WTC11 (cell line): ENCODE results near the gene RARB. TPM values are rescaled to one million over a fixed set of nuclear protein-coding genes. Genes with fewer than 3 reads are reported as not detected.

Source experiments
- ATAC-seq: fragments of 200-7000 bp; cut with Tn5 transposase; 2 replicates; pipeline ENCODE4 v1.10.0; 2021; ENCODE audit warnings: mild to moderate bottlenecking, moderate library complexity
- CTCF ChIA-PET: fragments of 300-600 bp; sonication (Branson Sonifier 250); formaldehyde crosslinking; loops from one replicate; lab custom pipeline; 2021; ENCODE audit warnings: antibody characterized with exemption; lab: Charles Lee
- POLR2A ChIA-PET: fragments of 350-600 bp; sonication (Branson Sonifier 250); formaldehyde crosslinking; loops from one replicate; lab custom pipeline; 2021; ENCODE audit warnings: antibody characterized with exemption; lab: Charles Lee
- DNase-seq: peaks from one replicate; pipeline ENCODE4 v3.0.0; 2021; ENCODE audit warnings: low spot score
- H3K27ac Mint-ChIP-seq: 2 replicates; pipeline ENCODE4 v1.8.0; 2021; ENCODE audit warnings: mixed read lengths
- H3K27me3 Mint-ChIP-seq: 2 replicates; pipeline ENCODE4 v1.8.0; 2021; ENCODE audit warnings: low read depth, mild to moderate bottlenecking, moderate library complexity, mixed read lengths
- H3K36me3 Mint-ChIP-seq: 2 replicates; pipeline ENCODE4 v1.8.0; 2021; ENCODE audit warnings: mixed read lengths
- H3K4me1 Mint-ChIP-seq: 2 replicates; pipeline ENCODE4 v1.8.0; 2022; ENCODE audit warnings: mixed read lengths
- H3K4me3 Mint-ChIP-seq: 2 replicates; pipeline ENCODE4 v1.8.0; 2021; ENCODE audit warnings: mild to moderate bottlenecking, moderate library complexity, mixed read lengths
- H3K9me3 Mint-ChIP-seq: 2 replicates; pipeline ENCODE4 v1.8.0; 2021; ENCODE audit warnings: mixed read lengths
- ESRRA ChIP-seq: sonication (generic); formaldehyde crosslinking; IDR thresholded peaks from 2 replicates; pipeline ENCODE4 v1.8.1; 2022; ENCODE audit warnings: mild to moderate bottlenecking, missing genetic modification reagents, borderline replicate concordance
- ETV6 ChIP-seq: sonication (generic); formaldehyde crosslinking; IDR thresholded peaks from 2 replicates; pipeline ENCODE4 v1.8.1; 2022; ENCODE audit warnings: mild to moderate bottlenecking, missing genetic modification reagents
- FOXK1 ChIP-seq: sonication (generic); formaldehyde crosslinking; IDR thresholded peaks from 2 replicates; pipeline ENCODE4 v1.8.0; 2022; ENCODE audit warnings: mild to moderate bottlenecking, moderate library complexity, missing genetic modification reagents
- GTF2I ChIP-seq: fragments of 250-450 bp; sonication (Bioruptor Pico); conservative IDR thresholded peaks from 2 replicates; pipeline ENCODE4 v1.4.0; 2021; ENCODE audit warnings: mild to moderate bottlenecking
- IRF2 ChIP-seq: sonication (generic); formaldehyde crosslinking; IDR thresholded peaks from 2 replicates; pipeline ENCODE4 v1.8.0; 2022; ENCODE audit warnings: low read depth, missing genetic modification reagents, borderline replicate concordance
- JAZF1 ChIP-seq: fragments of 250-450 bp; sonication (Bioruptor Pico); IDR thresholded peaks from 2 replicates; pipeline ENCODE4 v1.9.0; 2021; ENCODE audit warnings: moderate library complexity, mild to moderate bottlenecking, inconsistent platforms
- MXD4 ChIP-seq: fragments of 250-450 bp; sonication (Bioruptor Pico); IDR thresholded peaks from 2 replicates; pipeline ENCODE4 v1.8.0; 2021; ENCODE audit warnings: mild to moderate bottlenecking, moderate library complexity, borderline replicate concordance
- MYBL2 ChIP-seq: sonication (generic); formaldehyde crosslinking; IDR thresholded peaks from 2 replicates; pipeline ENCODE4 v1.8.1; 2023; ENCODE audit warnings: mild to moderate bottlenecking, moderate library complexity, missing genetic modification reagents
- NFATC4 ChIP-seq: fragments of 250-450 bp; sonication (Bioruptor Pico); IDR thresholded peaks from 2 replicates; pipeline ENCODE4 v1.9.0; 2021; ENCODE audit warnings: mild to moderate bottlenecking
- NFYB ChIP-seq: sonication (generic); formaldehyde crosslinking; conservative IDR thresholded peaks from 2 replicates; pipeline ENCODE4 v1.8.0; 2022; ENCODE audit warnings: low read depth, missing genetic modification reagents
- NR2C2 ChIP-seq: sonication (generic); formaldehyde crosslinking; IDR thresholded peaks from 2 replicates; pipeline ENCODE4 v1.8.0; 2022; ENCODE audit warnings: mild to moderate bottlenecking, missing genetic modification reagents
- OVOL2 ChIP-seq: fragments of 250-450 bp; sonication (Bioruptor Pico); IDR thresholded peaks from 2 replicates; pipeline ENCODE4 v1.9.0; 2021; ENCODE audit warnings: mild to moderate bottlenecking, borderline replicate concordance
- TEAD1 ChIP-seq: sonication (generic); formaldehyde crosslinking; IDR thresholded peaks from 2 replicates; pipeline ENCODE4 v1.8.0; 2022; ENCODE audit warnings: mild to moderate bottlenecking, missing genetic modification reagents
- ZNF232 ChIP-seq: sonication (generic); formaldehyde crosslinking; IDR thresholded peaks from 2 replicates; pipeline ENCODE4 v1.8.0; 2022; ENCODE audit warnings: mild to moderate bottlenecking, missing genetic modification reagents
- total RNA-seq: library from RNA; stranded (reverse); gene quantifications from 3 replicates; pipeline ENCODE4 v1.2.3, GENCODE V29; 2021
- TF ChIP-seq, protein P1 (sequence below): sonication (generic); formaldehyde crosslinking; IDR thresholded peaks from 2 replicates; pipeline ENCODE4 v1.8.1; 2023; ENCODE audit warnings: mild to moderate bottlenecking, moderate library complexity, missing genetic modification reagents
- TF ChIP-seq, protein P2 (sequence below): sonication (generic); formaldehyde crosslinking; IDR thresholded peaks from 2 replicates; pipeline ENCODE4 v1.8.0; 2022; ENCODE audit warnings: mild to moderate bottlenecking, missing genetic modification reagents
- TF ChIP-seq, protein P3 (sequence below): sonication (generic); formaldehyde crosslinking; IDR thresholded peaks from 2 replicates; pipeline ENCODE4 v1.8.0; 2022; ENCODE audit warnings: missing genetic modification reagents
- TF ChIP-seq, protein P4 (sequence below): sonication (generic); formaldehyde crosslinking; IDR thresholded peaks from 2 replicates; pipeline ENCODE4 v1.8.1; 2023; ENCODE audit warnings: mild to moderate bottlenecking, missing genetic modification reagents, borderline replicate concordance
- TF ChIP-seq, protein P5 (sequence below): sonication (generic); formaldehyde crosslinking; IDR thresholded peaks from 2 replicates; pipeline ENCODE4 v1.8.1; 2023; ENCODE audit warnings: mild to moderate bottlenecking, missing genetic modification reagents, moderate library complexity
- TF ChIP-seq, protein P6 (sequence below): sonication (generic); formaldehyde crosslinking; conservative IDR thresholded peaks from 2 replicates; pipeline ENCODE4 v1.8.1; 2022; ENCODE audit warnings: mild to moderate bottlenecking, missing genetic modification reagents

Gene RARB
- total RNA-seq, 1 experiment from 2014 or later, result not detected

DNA sequence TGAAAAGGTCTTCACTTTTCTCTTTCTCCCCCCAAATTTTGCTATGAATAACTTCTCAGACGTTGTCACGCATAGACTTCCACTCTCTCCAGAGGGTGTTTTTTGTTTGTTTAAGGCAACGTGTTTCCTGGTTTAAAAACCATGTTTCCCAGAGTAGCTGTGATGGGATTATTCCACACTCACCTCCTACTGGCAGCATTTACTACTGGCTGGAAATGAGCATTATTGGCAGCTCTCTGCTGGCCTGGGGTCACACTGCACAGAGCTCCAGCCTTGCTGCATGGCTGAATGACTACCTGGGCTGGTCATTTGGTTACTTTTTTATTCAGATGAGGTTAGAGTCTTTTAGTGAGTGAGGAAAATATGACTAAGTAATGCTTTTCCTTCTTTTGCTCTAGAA, 65.2 kb downstream of the RARB start:
- ChIA-PET POLR2A (no interaction called here), CTCF (no interaction called here)
- H3K36me3 Mint-ChIP-seq, result no peaks in the 10 kb centered on the region
- no peak for TF ChIP-seq JAZF1 (CRISPR knock-in tag)
- no peak for TF ChIP-seq FOXK1 (CRISPR knock-in tag)
- TF ChIP-seq, protein P1, sequence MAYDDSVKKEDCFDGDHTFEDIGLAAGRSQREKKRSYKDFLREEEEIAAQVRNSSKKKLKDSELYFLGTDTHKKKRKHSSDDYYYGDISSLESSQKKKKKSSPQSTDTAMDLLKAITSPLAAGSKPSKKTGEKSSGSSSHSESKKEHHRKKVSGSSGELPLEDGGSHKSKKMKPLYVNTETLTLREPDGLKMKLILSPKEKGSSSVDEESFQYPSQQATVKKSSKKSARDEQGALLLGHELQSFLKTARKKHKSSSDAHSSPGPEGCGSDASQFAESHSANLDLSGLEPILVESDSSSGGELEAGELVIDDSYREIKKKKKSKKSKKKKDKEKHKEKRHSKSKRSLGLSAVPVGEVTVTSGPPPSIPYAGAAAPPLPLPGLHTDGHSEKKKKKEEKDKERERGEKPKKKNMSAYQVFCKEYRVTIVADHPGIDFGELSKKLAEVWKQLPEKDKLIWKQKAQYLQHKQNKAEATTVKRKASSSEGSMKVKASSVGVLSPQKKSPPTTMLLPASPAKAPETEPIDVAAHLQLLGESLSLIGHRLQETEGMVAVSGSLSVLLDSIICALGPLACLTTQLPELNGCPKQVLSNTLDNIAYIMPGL (CRISPR knock-in tag), result no peak
- TF ChIP-seq NFYB (CRISPR knock-in tag), result no peak
- TF ChIP-seq ZNF232 (CRISPR knock-in tag), result no peak
- no peak for TF ChIP-seq TEAD1 (CRISPR knock-in tag)
- no peak for TF ChIP-seq NR2C2 (CRISPR knock-in tag)
- no peak for TF ChIP-seq IRF2 (CRISPR knock-in tag)
- no peak for TF ChIP-seq MXD4
- no peak for TF ChIP-seq ETV6
- TF ChIP-seq, protein P2, sequence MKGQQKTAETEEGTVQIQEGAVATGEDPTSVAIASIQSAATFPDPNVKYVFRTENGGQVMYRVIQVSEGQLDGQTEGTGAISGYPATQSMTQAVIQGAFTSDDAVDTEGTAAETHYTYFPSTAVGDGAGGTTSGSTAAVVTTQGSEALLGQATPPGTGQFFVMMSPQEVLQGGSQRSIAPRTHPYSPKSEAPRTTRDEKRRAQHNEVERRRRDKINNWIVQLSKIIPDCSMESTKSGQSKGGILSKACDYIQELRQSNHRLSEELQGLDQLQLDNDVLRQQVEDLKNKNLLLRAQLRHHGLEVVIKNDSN (CRISPR knock-in tag), result no peak
- TF ChIP-seq, protein P3, sequence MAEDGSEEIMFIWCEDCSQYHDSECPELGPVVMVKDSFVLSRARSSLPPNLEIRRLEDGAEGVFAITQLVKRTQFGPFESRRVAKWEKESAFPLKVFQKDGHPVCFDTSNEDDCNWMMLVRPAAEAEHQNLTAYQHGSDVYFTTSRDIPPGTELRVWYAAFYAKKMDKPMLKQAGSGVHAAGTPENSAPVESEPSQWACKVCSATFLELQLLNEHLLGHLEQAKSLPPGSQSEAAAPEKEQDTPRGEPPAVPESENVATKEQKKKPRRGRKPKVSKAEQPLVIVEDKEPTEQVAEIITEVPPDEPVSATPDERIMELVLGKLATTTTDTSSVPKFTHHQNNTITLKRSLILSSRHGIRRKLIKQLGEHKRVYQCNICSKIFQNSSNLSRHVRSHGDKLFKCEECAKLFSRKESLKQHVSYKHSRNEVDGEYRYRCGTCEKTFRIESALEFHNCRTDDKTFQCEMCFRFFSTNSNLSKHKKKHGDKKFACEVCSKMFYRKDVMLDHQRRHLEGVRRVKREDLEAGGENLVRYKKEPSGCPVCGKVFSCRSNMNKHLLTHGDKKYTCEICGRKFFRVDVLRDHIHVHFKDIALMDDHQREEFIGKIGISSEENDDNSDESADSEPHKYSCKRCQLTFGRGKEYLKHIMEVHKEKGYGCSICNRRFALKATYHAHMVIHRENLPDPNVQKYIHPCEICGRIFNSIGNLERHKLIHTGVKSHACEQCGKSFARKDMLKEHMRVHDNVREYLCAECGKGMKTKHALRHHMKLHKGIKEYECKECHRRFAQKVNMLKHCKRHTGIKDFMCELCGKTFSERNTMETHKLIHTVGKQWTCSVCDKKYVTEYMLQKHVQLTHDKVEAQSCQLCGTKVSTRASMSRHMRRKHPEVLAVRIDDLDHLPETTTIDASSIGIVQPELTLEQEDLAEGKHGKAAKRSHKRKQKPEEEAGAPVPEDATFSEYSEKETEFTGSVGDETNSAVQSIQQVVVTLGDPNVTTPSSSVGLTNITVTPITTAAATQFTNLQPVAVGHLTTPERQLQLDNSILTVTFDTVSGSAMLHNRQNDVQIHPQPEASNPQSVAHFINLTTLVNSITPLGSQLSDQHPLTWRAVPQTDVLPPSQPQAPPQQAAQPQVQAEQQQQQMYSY, result no peak
- no peak for TF ChIP-seq MYBL2 (CRISPR knock-in tag)
- TF ChIP-seq NFATC4 (CRISPR knock-in tag), result no peak
- TF ChIP-seq ESRRA (CRISPR knock-in tag), result no peak
- TF ChIP-seq, protein P4, sequence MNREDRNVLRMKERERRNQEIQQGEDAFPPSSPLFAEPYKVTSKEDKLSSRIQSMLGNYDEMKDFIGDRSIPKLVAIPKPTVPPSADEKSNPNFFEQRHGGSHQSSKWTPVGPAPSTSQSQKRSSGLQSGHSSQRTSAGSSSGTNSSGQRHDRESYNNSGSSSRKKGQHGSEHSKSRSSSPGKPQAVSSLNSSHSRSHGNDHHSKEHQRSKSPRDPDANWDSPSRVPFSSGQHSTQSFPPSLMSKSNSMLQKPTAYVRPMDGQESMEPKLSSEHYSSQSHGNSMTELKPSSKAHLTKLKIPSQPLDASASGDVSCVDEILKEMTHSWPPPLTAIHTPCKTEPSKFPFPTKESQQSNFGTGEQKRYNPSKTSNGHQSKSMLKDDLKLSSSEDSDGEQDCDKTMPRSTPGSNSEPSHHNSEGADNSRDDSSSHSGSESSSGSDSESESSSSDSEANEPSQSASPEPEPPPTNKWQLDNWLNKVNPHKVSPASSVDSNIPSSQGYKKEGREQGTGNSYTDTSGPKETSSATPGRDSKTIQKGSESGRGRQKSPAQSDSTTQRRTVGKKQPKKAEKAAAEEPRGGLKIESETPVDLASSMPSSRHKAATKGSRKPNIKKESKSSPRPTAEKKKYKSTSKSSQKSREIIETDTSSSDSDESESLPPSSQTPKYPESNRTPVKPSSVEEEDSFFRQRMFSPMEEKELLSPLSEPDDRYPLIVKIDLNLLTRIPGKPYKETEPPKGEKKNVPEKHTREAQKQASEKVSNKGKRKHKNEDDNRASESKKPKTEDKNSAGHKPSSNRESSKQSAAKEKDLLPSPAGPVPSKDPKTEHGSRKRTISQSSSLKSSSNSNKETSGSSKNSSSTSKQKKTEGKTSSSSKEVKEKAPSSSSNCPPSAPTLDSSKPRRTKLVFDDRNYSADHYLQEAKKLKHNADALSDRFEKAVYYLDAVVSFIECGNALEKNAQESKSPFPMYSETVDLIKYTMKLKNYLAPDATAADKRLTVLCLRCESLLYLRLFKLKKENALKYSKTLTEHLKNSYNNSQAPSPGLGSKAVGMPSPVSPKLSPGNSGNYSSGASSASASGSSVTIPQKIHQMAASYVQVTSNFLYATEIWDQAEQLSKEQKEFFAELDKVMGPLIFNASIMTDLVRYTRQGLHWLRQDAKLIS, result no peak
- no peak for TF ChIP-seq OVOL2
- TF ChIP-seq GTF2I (CRISPR knock-in tag), result no peak
- TF ChIP-seq, protein P5, sequence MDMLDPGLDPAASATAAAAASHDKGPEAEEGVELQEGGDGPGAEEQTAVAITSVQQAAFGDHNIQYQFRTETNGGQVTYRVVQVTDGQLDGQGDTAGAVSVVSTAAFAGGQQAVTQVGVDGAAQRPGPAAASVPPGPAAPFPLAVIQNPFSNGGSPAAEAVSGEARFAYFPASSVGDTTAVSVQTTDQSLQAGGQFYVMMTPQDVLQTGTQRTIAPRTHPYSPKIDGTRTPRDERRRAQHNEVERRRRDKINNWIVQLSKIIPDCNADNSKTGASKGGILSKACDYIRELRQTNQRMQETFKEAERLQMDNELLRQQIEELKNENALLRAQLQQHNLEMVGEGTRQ (CRISPR knock-in tag), result no peak
- TF ChIP-seq, protein P6, sequence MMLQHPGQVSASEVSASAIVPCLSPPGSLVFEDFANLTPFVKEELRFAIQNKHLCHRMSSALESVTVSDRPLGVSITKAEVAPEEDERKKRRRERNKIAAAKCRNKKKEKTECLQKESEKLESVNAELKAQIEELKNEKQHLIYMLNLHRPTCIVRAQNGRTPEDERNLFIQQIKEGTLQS (CRISPR knock-in tag), result no peak
- 0 out of 2 replicates have a peak, but pooled peaks cover 3% of the 10 kb centered on the region for H3K4me1 Mint-ChIP-seq
- H3K27ac Mint-ChIP-seq, result no peak overlapping the region
- ATAC-seq (no peak), DNase-seq (no peak)
- H3K9me3 Mint-ChIP-seq, result peaks cover 28% of the 10 kb centered on the region; the same call in 1 of the 2 replicates
- H3K27me3 Mint-ChIP-seq, result no peaks in the 10 kb centered on the region
- H3K4me3 Mint-ChIP-seq, result no peak overlapping the region
